HG03196 (cell line): ENCODE measurements around the gene ESF1.
A peak's percentile ranks its signal among the peaks of the same experiment; 100 is the strongest.

Experiments
- ATAC-seq: cut with Tn5 transposase; IDR thresholded peaks from one replicate; pipeline ENCODE4 v1.9.1; 2021; ENCODE audit not compliant: unreplicated experiment

Gene ESF1

GRCh38 chr20:13681248-13682125 is 103.2 kb downstream of the ESF1 start:
- ATAC-seq, result peak; percentile 68

- no peak for ATAC-seq
These were observed 105.8 kb downstream of the ESF1 start for GRCh38 chr20:13678944-13679343.

- ATAC-seq, result no peak
These were observed 107.5 kb downstream of the ESF1 start for GRCh38 chr20:13677241-13677640.

GRCh38 chr20:13676682-13677081 is 108.0 kb downstream of the ESF1 start:
- ATAC-seq, result no peak

- ATAC-seq, result no peak
These were observed 112.0 kb downstream of the ESF1 start for GRCh38 chr20:13672690-13673089.

- ATAC-seq, result no peak
These were observed 112.8 kb downstream of the ESF1 start for GRCh38 chr20:13671916-13672378.

- no peak for ATAC-seq
These were observed 113.2 kb downstream of the ESF1 start for GRCh38 chr20:13671512-13671911.

GRCh38 chr20:13670160-13670559 is 114.6 kb downstream of the ESF1 start:
- no peak for ATAC-seq

GRCh38 chr20:13665709-13666395 is 118.9 kb downstream of the ESF1 start:
- no peak for ATAC-seq
